Fibroblast of skin of back (primary cell): ENCODE measurements around the gene THSD1.
"Not testable (repeated sequence)": the region's sequence is repeated elsewhere in the genome, so short reads cannot be mapped to it uniquely, and the experiment has no call there.

ENCODE experiments used
- DNase-seq: peaks from one replicate; pipeline ENCODE4 v3.0.0-alpha.2; 2013

The THSD1 gene

GRCh38 chr13:52356327-52356726 lies 49.6 kb downstream of the THSD1 start:
- peak; percentile 60 for DNase-seq

GRCh38 chr13:52353193-52353592 lies 52.8 kb downstream of the THSD1 start:
- peak; percentile 42 for DNase-seq

- DNase-seq, result peak; percentile 79
These were observed 56.8 kb downstream of the THSD1 start for GRCh38 chr13:52348983-52349780.

- DNase-seq, result peak; percentile 84
These were observed 57.9 kb downstream of the THSD1 start for GRCh38 chr13:52348071-52348470.

GRCh38 chr13:52345631-52346251 lies 60.2 kb downstream of the THSD1 start:
- DNase-seq, result peak; percentile 41

GRCh38 chr13:52345048-52345447 lies 60.9 kb downstream of the THSD1 start:
- no peak for DNase-seq

- DNase-seq, result no peak
These were observed 61.9 kb downstream of the THSD1 start for GRCh38 chr13:52344108-52344507.

GRCh38 chr13:52342203-52342602 lies 63.8 kb downstream of the THSD1 start:
- not testable (repeated sequence) for DNase-seq

- not testable (repeated sequence) for DNase-seq
These were observed 68.0 kb downstream of the THSD1 start for GRCh38 chr13:52337828-52338455.

- DNase-seq, result not testable (repeated sequence)
These were observed 71.9 kb downstream of the THSD1 start for GRCh38 chr13:52334107-52334506.

- not testable (repeated sequence) for DNase-seq
These were observed 74.1 kb downstream of the THSD1 start for GRCh38 chr13:52331844-52332243.
